HCT116 (cell line): ENCODE data around the gene XPC. TPM values are rescaled to one million over a fixed set of nuclear protein-coding genes. Genes with fewer than 3 reads are reported as not detected.

Source experiments
- ATAC-seq: fragments of 200-7000 bp; cut with Tn5 transposase; 2 replicates; pipeline ENCODE4 v1.9.1; 2020; ENCODE audit warnings: mild to moderate bottlenecking, moderate library complexity
- BruUV-seq: library from RNA; stranded (reverse); fragments of 400-500 nt; replicated peaks from 2 replicates; lab custom pipeline; 2021; lab: Mats Ljungman, UMichigan
- CTCF ChIA-PET: fragments of 300-600 bp; sonication (Branson Sonifier 250); formaldehyde crosslinking; loops from one replicate; lab custom pipeline; 2021; ENCODE audit warnings: antibody characterized with exemption; lab: Charles Lee
- POLR2A ChIA-PET: fragments of 300-600, 350-600 bp; sonication (Branson Sonifier 250); formaldehyde crosslinking; loops from one replicate; lab custom pipeline; 2021; ENCODE audit warnings: antibody characterized with exemption; lab: Charles Lee
- RAD21 ChIA-PET, 2 experiments: fragments of 300-600 bp; sonication (Branson Sonifier 250); formaldehyde crosslinking; loops; one replicate each; lab custom pipeline; 2023; ENCODE audit warnings: low total read pairs in 2 of 2; ENCODE audit not compliant: uncharacterized antibody in 2 of 2, unreplicated experiment in 2 of 2, low non-redundant PET in 1 of 2; lab: Charles Lee
- DNase-seq: peaks from one replicate; pipeline ENCODE4 v3.0.0-alpha.2; 2010; ENCODE audit warnings: low read depth, low spot score
- H2AFZ ChIP-seq: fragments of 200-600 bp; shearing (Covaris generic), sonication (generic); 2 replicates; pipeline ENCODE4 v1.6.1; 2017; ENCODE audit warnings: low read depth, mixed run types, mixed read lengths, antibody characterized with exemption, low read length; ENCODE audit not compliant: poor library complexity, severe bottlenecking
- H3K27ac ChIP-seq: 2 replicates; pipeline ENCODE4 v1.5.1; 2012; ENCODE audit warnings: low read depth, low read length
- H3K27me3 ChIP-seq: fragments of 200-600 bp; sonication (generic); 2 replicates; pipeline ENCODE4 v1.6.1; 2016; ENCODE audit warnings: mixed run types, low read length, mixed read lengths; ENCODE audit not compliant: insufficient read depth
- H3K36me3 ChIP-seq, 2 experiments: fragments of 200-500 bp in 1 of 2; fragments of 200-600 bp in 1 of 2; sonication (Bioruptor generic) in 1 of 2; sonication (generic) in 1 of 2; 2 replicates each; pipeline versions ENCODE4 v1.5.1 to v1.6.1; 2014 to 2016; ENCODE audit warnings: low read length in 2 of 2, inconsistent platforms in 1 of 2, mixed read lengths in 1 of 2, mixed run types in 1 of 2; ENCODE audit not compliant: insufficient read depth in 2 of 2, control insufficient read depth in 1 of 2
- H3K4me1 ChIP-seq, 2 experiments: fragments of 200-600 bp in 1 of 2; sonication (generic) in 1 of 2; 2 replicates each; pipeline versions ENCODE4 v1.5.1 to v1.6.1; 2012 to 2017; ENCODE audit warnings: low read length in 2 of 2, inconsistent platforms in 1 of 2, mild to moderate bottlenecking in 1 of 2, mixed read lengths in 1 of 2, mixed run types in 1 of 2, moderate library complexity in 1 of 2; ENCODE audit not compliant: insufficient read depth in 2 of 2, control insufficient read depth in 1 of 2
- H3K4me2 ChIP-seq: fragments of 200-600 bp; sonication (generic); 2 replicates; pipeline ENCODE4 v1.6.1; 2017; ENCODE audit warnings: mixed run types, low read length, mixed read lengths
- H3K4me3 ChIP-seq, 2 experiments: fragments of 200-600 bp in 1 of 2; sonication (generic) in 1 of 2; replicated peaks in 1 of 2; 2 replicates each; pipeline ENCODE4 v1.5.1; 2011 to 2016; ENCODE audit warnings: low read length in 2 of 2, control low read depth in 1 of 2, low read depth in 1 of 2, mild to moderate bottlenecking in 1 of 2, mixed read lengths in 1 of 2, mixed run types in 1 of 2
- H3K79me2 ChIP-seq: fragments of 200-600 bp; sonication (generic); 2 replicates; pipeline ENCODE4 v1.6.1; 2017; ENCODE audit warnings: mild to moderate bottlenecking, mixed run types, low read length, moderate library complexity, mixed read lengths; ENCODE audit not compliant: insufficient read depth
- H3K9ac ChIP-seq: fragments of 200-600 bp; sonication (generic); 2 replicates; pipeline ENCODE4 v1.6.1; 2016; ENCODE audit warnings: low read length, mixed read lengths
- H3K9me2 ChIP-seq: fragments of 200-600 bp; sonication (generic), shearing (Covaris generic); 2 replicates; pipeline ENCODE4 v1.6.1; 2017; ENCODE audit warnings: mixed run types, mild to moderate bottlenecking, moderate library complexity; ENCODE audit not compliant: insufficient read depth
- H3K9me3 ChIP-seq, 2 experiments: fragments of 200-500 bp in 1 of 2; fragments of 200-600 bp in 1 of 2; sonication (Bioruptor generic) in 1 of 2; sonication (generic) in 1 of 2; 2 replicates each; pipeline ENCODE4 v1.6.1; 2014 to 2017; ENCODE audit warnings: low read length in 2 of 2, mixed read lengths in 2 of 2, inconsistent platforms in 1 of 2, low read depth in 1 of 2, mild to moderate bottlenecking in 1 of 2, mixed run types in 1 of 2, moderate library complexity in 1 of 2; ENCODE audit not compliant: control insufficient read depth in 1 of 2, insufficient read depth in 1 of 2
- H4K20me1 ChIP-seq: fragments of 200-600 bp; sonication (generic), shearing (Covaris generic); 2 replicates; pipeline ENCODE4 v1.6.1; 2017; ENCODE audit warnings: mixed run types, mild to moderate bottlenecking, moderate library complexity; ENCODE audit not compliant: insufficient read depth
- ATF3 ChIP-seq: IDR thresholded peaks from 2 replicates; pipeline ENCODE4 v1.6.1; 2012
- CBX3 ChIP-seq: IDR thresholded peaks from 2 replicates; pipeline ENCODE4 v1.6.1; 2012; ENCODE audit warnings: low read depth
- EGR1 ChIP-seq: IDR thresholded peaks from 2 replicates; pipeline ENCODE4 v1.6.1; 2012; ENCODE audit warnings: low read depth
- ELF1 ChIP-seq: IDR thresholded peaks from 2 replicates; pipeline ENCODE4 v1.6.1; 2012; ENCODE audit warnings: low read depth, borderline replicate concordance
- EZH2 ChIP-seq: fragments of 200-600 bp; sonication (generic); IDR thresholded peaks from 2 replicates; pipeline ENCODE4 v1.6.1; 2017; ENCODE audit warnings: antibody characterized with exemption, mixed run types
- FOSL1 ChIP-seq: IDR thresholded peaks from 2 replicates; pipeline ENCODE4 v1.6.1; 2012; ENCODE audit warnings: low read depth
- SP1 ChIP-seq: IDR thresholded peaks from 2 replicates; pipeline ENCODE4 v1.6.1; 2012; ENCODE audit warnings: low read depth
- YY1 ChIP-seq: IDR thresholded peaks from 2 replicates; pipeline ENCODE4 v1.6.1; 2011; ENCODE audit warnings: low read length, low read depth, moderate library complexity, mild to moderate bottlenecking; ENCODE audit not compliant: insufficient replicate concordance; ENCODE audit errors: extremely low read depth
- ZFX ChIP-seq: fragments of 450-650 bp; IDR thresholded peaks from 2 replicates; pipeline ENCODE4 v1.6.1; 2017
- ZNF274 ChIP-seq: fragments of 200-500 bp; sonication (Bioruptor generic); IDR thresholded peaks from 2 replicates; pipeline ENCODE4 v1.6.1; 2014; ENCODE audit warnings: mild to moderate bottlenecking, low read depth, low read length, inconsistent platforms
- intact Hi-C: fragments of 100-400 bp; cut with micrococcal nuclease; formaldehyde crosslinking; loops from 2 replicates; pipeline ENCODE4 v1.10.0; 2022
- total RNA-seq: library from RNA; stranded (reverse); gene quantifications from one replicate; pipeline ENCODE4 v1.2.1, GENCODE V29; 2021; ENCODE audit not compliant: unreplicated experiment

Gene XPC
- total RNA-seq, 1 experiment from 2014 or later, result 29.5 TPM

GRCh38 chr3:14142567-14143270 lies 35.7 kb downstream of the XPC start:
- Histone ChIP-seq H3K27ac (no peak overlapping the region), H3K79me2 (no peaks in the 10 kb centered on the region), H3K9me3 (no peaks in the 10 kb centered on the region), H3K4me3 (no peak overlapping the region), H3K9me2 (no peaks in the 10 kb centered on the region), H2AFZ (no peak overlapping the region), H3K27me3 (no peaks in the 10 kb centered on the region), H3K4me1 (peaks cover 25 to 30% of the 10 kb centered on the region in 2 experiments), H3K4me2 (no peak overlapping the region), H4K20me1 (peaks cover 6% of the 10 kb centered on the region; the same call in 1 of the 2 replicates), H3K36me3 (peaks cover 0 to 7% of the 10 kb centered on the region in 2 experiments; a peak in 1 of 4 replicates), H3K9ac (no peak overlapping the region)
- ATAC-seq (no peak), DNase-seq (no peak)
- intact Hi-C loops, result no loop called here
- CTCF ChIA-PET, result no interaction called here
- POLR2A ChIA-PET, result no interaction called here
- RAD21 ChIA-PET, result no interaction called here
- TF ChIP-seq ZFX, result no peak
- TF ChIP-seq ELF1, result no peak
- BruUV-seq, result TSS peak; percentile 38

- Histone ChIP-seq H3K9ac (no peak overlapping the region), H3K9me2 (no peaks in the 10 kb centered on the region), H3K36me3 (peaks cover 0 to 8% of the 10 kb centered on the region in 2 experiments; a peak in 1 of 4 replicates), H3K79me2 (no peaks in the 10 kb centered on the region), H3K9me3 (no peaks in the 10 kb centered on the region), H3K4me1 (peaks cover 25 to 36% of the 10 kb centered on the region in 2 experiments), H3K4me3 (no peak overlapping the region), H3K27ac (no peak overlapping the region), H4K20me1 (peaks cover 6% of the 10 kb centered on the region; the same call in 1 of the 2 replicates), H2AFZ (no peak overlapping the region), H3K27me3 (no peaks in the 10 kb centered on the region), H3K4me2 (no peak overlapping the region)
- intact Hi-C loops, result no loop called here
- DNase-seq (no peak), ATAC-seq (no peak)
- TF ChIP-seq CBX3 (no peak), SP1 (no peak), ZNF274 (no peak), YY1 (no peak), ATF3 (no peak), EZH2 (no peak), FOSL1 (no peak), EGR1 (no peak)
- no TSS peak for BruUV-seq
- CTCF ChIA-PET, result no interaction called here
- POLR2A ChIA-PET, result no interaction called here
- RAD21 ChIA-PET, result no interaction called here
Observed at GRCh38 chr3:14141602-14142341, 36.6 kb downstream of the XPC start.
